Suppressor macrophage (primary cell): ENCODE results near the gene GRM3.

Source experiments
- DNase-seq, 4 experiments: peaks; one replicate each; pipeline ENCODE4 v3.0.0-alpha.2; 2020 to 2022

GRM3 gene

GRCh38 chr7:86706406-86706805 lies 62.7 kb downstream of the GRM3 start:
- DNase-seq, result no peak

- no peak for DNase-seq
Measured at GRCh38 chr7:86708031-86708680, 64.4 kb downstream of the GRM3 start.

- DNase-seq, result no peak
Measured at GRCh38 chr7:86720306-86720705, 76.6 kb downstream of the GRM3 start.

GRCh38 chr7:86733783-86734182 lies 90.1 kb downstream of the GRM3 start:
- DNase-seq, result no peak

GRCh38 chr7:86745013-86745745 lies 101.5 kb downstream of the GRM3 start:
- DNase-seq, result no peak

GRCh38 chr7:86747698-86748097 lies 104.0 kb downstream of the GRM3 start:
- DNase-seq, result peak in 1 of 4 experiments; percentile 10

- no peak for DNase-seq
Measured at GRCh38 chr7:86748201-86748600, 104.5 kb downstream of the GRM3 start.

GRCh38 chr7:86748843-86749719 lies 105.4 kb downstream of the GRM3 start:
- no peak for DNase-seq

- no peak for DNase-seq
Measured at GRCh38 chr7:86749741-86750665, 106.3 kb downstream of the GRM3 start.

- no peak for DNase-seq
Measured at GRCh38 chr7:86760236-86760635, 116.5 kb downstream of the GRM3 start.

GRCh38 chr7:86762129-86762528 lies 118.4 kb downstream of the GRM3 start:
- no peak for DNase-seq

- DNase-seq, result no peak
Measured at GRCh38 chr7:86765931-86766330, 122.2 kb downstream of the GRM3 start.

- no peak for DNase-seq
Measured at GRCh38 chr7:86768394-86768793, 124.7 kb downstream of the GRM3 start.

- peak in 2 of 4 experiments; percentile 16 to 26 for DNase-seq
Measured at GRCh38 chr7:86768967-86769760, 125.5 kb downstream of the GRM3 start.

- no peak for DNase-seq
Measured at GRCh38 chr7:86773309-86773708, 129.6 kb downstream of the GRM3 start.

- no peak for DNase-seq
Measured at GRCh38 chr7:86775203-86775602, 131.5 kb downstream of the GRM3 start.

- DNase-seq, result no peak
Measured at GRCh38 chr7:86776136-86776535, 132.4 kb downstream of the GRM3 start.

GRCh38 chr7:86778271-86778670 lies 134.6 kb downstream of the GRM3 start:
- no peak for DNase-seq

GRCh38 chr7:86784765-86785164 lies 141.1 kb downstream of the GRM3 start:
- DNase-seq, result no peak

- DNase-seq, result peak in 2 of 4 experiments; percentile 8 to 34
Measured at GRCh38 chr7:86785641-86786040, 141.9 kb downstream of the GRM3 start.

GRCh38 chr7:86786376-86786775 lies 142.7 kb downstream of the GRM3 start:
- no peak for DNase-seq
